ENCODE results near the gene HEPN1. TPM values are rescaled to one million over a fixed set of nuclear protein-coding genes. Genes with fewer than 3 reads are reported as not detected.

HEPN1 gene
- total and polyA plus RNA-seq, 4 donors = not detected

DNA sequence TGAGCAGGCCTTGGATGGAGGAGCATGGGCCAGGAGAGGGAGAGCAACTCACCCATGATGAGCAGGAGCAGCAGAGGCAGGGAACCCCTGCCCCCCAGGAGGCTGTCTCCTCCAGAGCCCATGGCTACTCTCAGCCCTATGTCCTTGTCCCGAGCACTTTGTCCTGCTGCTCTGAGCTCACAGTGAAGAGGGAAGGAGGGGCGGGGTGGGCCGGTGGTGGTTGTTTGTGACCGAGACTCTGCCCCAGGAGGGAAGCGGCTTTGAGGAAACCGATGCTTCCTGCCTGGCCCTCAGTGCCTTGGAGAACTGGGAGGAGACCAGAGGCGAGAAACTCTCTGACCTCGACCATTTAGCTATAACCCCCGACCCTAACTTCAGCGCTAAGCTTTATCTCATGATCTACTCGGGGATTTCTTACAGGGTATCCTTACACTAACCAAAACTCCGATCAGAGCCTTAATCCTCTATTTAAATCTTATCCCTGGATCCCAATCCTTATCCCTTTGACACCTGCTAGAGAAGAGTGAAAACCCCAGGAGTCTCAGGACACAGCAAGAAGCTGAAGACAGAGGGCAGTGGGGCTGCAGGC lies 21.3 kb upstream of the HEPN1 start, which contains the start of gene ROBO4:
Gene ROBO4 (minus strand): TSS at position 192 of the 589 bp plus-strand sequence. CDS start 70 bp downstream, at position 122.
- TF ChIP-seq, protein P1, sequence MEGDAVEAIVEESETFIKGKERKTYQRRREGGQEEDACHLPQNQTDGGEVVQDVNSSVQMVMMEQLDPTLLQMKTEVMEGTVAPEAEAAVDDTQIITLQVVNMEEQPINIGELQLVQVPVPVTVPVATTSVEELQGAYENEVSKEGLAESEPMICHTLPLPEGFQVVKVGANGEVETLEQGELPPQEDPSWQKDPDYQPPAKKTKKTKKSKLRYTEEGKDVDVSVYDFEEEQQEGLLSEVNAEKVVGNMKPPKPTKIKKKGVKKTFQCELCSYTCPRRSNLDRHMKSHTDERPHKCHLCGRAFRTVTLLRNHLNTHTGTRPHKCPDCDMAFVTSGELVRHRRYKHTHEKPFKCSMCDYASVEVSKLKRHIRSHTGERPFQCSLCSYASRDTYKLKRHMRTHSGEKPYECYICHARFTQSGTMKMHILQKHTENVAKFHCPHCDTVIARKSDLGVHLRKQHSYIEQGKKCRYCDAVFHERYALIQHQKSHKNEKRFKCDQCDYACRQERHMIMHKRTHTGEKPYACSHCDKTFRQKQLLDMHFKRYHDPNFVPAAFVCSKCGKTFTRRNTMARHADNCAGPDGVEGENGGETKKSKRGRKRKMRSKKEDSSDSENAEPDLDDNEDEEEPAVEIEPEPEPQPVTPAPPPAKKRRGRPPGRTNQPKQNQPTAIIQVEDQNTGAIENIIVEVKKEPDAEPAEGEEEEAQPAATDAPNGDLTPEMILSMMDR (IDR thresholded peaks at IDR 0.05; ENCODE audit: control extremely low read depth, extremely low read depth) = no peak
- Histone ChIP-seq H3K9me3 (ENCODE audit: control insufficient read depth in 4 of 4, insufficient read depth in 3 of 4, low read length in 3 of 4) (no peaks in the 10 kb centered on the region), H3K27me3 (ENCODE audit: control insufficient read depth in 3 of 3, insufficient read depth in 3 of 3, low read length in 2 of 3) (peaks cover 0 to 5% (median 0%) of the 10 kb centered on the region in 3 donors), H3K27ac (ENCODE audit: low read depth in 1 of 2, low read length in 1 of 2) (peak within 1 kb of the TSS; percentile 74 to 85), H3K9ac (ENCODE audit: insufficient read depth in 1 of 2, low read length in 2 of 2) (no peak within 1 kb of the TSS), H3K36me3 (ENCODE audit: control insufficient read depth in 4 of 4, insufficient read depth in 4 of 4, low read length in 4 of 4) (peaks cover 0 to 3% (median 0%) of the 10 kb centered on the region in 4 donors), H3K4me1 (ENCODE audit: control insufficient read depth in 5 of 5, insufficient read depth in 5 of 5, low read length in 5 of 5) (peaks cover 0 to 26% (median 4%) of the 10 kb centered on the region in 5 donors), H3K4me3 (peak within 1 kb of the TSS; percentile 51)
- DNase-seq = peak in 1 of 3 donors; percentile 55
- WGBS, 2 donors = 21 to 31% methylated on average over 12 of the region's 12 CpGs
- no peak for ATAC-seq (ENCODE audit: insufficient read depth, low FRiP score)

DNA sequence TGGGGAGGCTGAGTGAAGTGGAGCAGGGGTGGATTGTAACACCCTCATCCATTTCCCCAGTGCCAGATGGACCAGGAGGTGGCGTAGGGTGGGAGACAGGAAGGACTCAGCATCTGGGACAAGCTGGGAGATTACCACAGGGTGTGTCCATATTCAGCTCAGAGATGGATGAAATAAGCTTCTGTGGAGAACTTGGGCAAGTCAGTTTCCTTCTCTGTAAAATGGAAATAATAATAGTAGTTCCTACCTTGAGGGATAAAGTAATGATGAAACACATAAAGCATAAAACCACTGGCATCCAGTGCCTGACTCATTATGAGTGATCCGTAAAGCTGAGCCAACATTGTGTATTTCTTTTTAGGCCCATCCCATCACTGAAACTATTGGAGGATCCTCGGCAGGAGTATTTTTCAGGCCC lies 20.8 kb upstream of the HEPN1 start:
- H3K4me3 ChIP-seq = no peak overlapping the region
- H3K36me3 ChIP-seq (ENCODE audit: control insufficient read depth in 4 of 4, insufficient read depth in 4 of 4, low read length in 4 of 4) = peaks cover 0 to 3% (median 0%) of the 10 kb centered on the region in 4 donors
- H3K9ac ChIP-seq (ENCODE audit: insufficient read depth in 1 of 2, low read length in 2 of 2) = no peak overlapping the region
- TF ChIP-seq, protein P1 (IDR thresholded peaks at IDR 0.05; ENCODE audit: control extremely low read depth, extremely low read depth) = no peak
- peaks cover 0 to 26% (median 4%) of the 10 kb centered on the region in 5 donors for H3K4me1 ChIP-seq (ENCODE audit: control insufficient read depth in 5 of 5, insufficient read depth in 5 of 5, low read length in 5 of 5)
- peak; percentile 20 for ATAC-seq (ENCODE audit: insufficient read depth, low FRiP score)
- no peaks in the 10 kb centered on the region for H3K9me3 ChIP-seq (ENCODE audit: control insufficient read depth in 4 of 4, insufficient read depth in 3 of 4, low read length in 3 of 4)
- DNase-seq = peak in 1 of 3 donors; percentile 42
- peaks cover 0 to 8% (median under 1%) of the 10 kb centered on the region in 3 donors for H3K27me3 ChIP-seq (ENCODE audit: control insufficient read depth in 3 of 3, insufficient read depth in 3 of 3, low read length in 2 of 3)
- H3K27ac ChIP-seq (ENCODE audit: low read depth in 1 of 2, low read length in 1 of 2) = peak overlapping the region; percentile 74 to 85
- 34 to 38% methylated on average over 3 of the region's 3 CpGs for whole genome bisulfite sequencing, 2 donors

DNA sequence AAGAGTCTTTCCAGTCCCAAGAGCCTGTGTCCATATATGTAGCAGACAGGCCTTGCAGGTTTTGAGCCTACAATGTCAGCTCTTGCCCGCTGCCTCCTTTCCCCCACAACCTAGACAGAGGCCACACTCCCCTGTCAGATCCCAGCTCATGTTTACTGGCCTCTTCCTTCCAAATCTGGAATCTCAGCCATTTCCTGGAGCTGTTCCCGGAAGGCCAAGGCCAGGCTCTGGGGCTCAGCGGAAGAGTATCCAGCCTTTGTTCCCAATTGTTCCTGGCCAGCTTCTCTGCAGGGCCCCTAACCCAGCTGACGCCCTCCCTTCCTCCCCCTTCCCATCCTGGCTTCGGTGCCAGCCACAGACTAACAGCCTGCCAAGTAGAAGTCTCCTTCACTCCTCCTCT lies 20.3 kb upstream of the HEPN1 start:
- TF ChIP-seq, protein P1 (IDR thresholded peaks at IDR 0.05; ENCODE audit: control extremely low read depth, extremely low read depth) = no peak
- 32 to 50% methylated on average over 5 of the region's 5 CpGs for WGBS, 2 donors

More for the DNA sequence above, 20.3 kb upstream of the HEPN1 start:
- Histone ChIP-seq H3K36me3 (ENCODE audit: control insufficient read depth in 4 of 4, insufficient read depth in 4 of 4, low read length in 4 of 4) (peaks cover 0 to 2% (median 0%) of the 10 kb centered on the region in 4 donors), H3K9me3 (ENCODE audit: control insufficient read depth in 4 of 4, insufficient read depth in 3 of 4, low read length in 3 of 4) (no peaks in the 10 kb centered on the region), H3K27ac (ENCODE audit: low read depth in 1 of 2, low read length in 1 of 2) (peak overlapping the region; percentile 50 to 74), H3K27me3 (ENCODE audit: control insufficient read depth in 3 of 3, insufficient read depth in 3 of 3, low read length in 2 of 3) (peaks cover 0 to 9% (median 4%) of the 10 kb centered on the region in 3 donors), H3K4me1 (ENCODE audit: control insufficient read depth in 5 of 5, insufficient read depth in 5 of 5, low read length in 5 of 5) (peaks cover 0 to 26% (median 4%) of the 10 kb centered on the region in 5 donors), H3K4me3 (no peak overlapping the region), H3K9ac (ENCODE audit: insufficient read depth in 1 of 2, low read length in 2 of 2) (no peak overlapping the region)
- peak; percentile 32 for ATAC-seq (ENCODE audit: insufficient read depth, low FRiP score)
- peak; percentile 79 to 89 (median 84) for DNase-seq

Data from lung (tissue), 12 donors.